ENCODE measurements around the gene GSN. TPM values are rescaled to one million over a fixed set of nuclear protein-coding genes. Genes with fewer than 3 reads are reported as not detected.

The GSN gene
- total and polyA plus RNA-seq, 2 donors (not counting 1 experiment from before 2014, with no cell fraction given), result 38.4 to 45.4 TPM

DNA sequence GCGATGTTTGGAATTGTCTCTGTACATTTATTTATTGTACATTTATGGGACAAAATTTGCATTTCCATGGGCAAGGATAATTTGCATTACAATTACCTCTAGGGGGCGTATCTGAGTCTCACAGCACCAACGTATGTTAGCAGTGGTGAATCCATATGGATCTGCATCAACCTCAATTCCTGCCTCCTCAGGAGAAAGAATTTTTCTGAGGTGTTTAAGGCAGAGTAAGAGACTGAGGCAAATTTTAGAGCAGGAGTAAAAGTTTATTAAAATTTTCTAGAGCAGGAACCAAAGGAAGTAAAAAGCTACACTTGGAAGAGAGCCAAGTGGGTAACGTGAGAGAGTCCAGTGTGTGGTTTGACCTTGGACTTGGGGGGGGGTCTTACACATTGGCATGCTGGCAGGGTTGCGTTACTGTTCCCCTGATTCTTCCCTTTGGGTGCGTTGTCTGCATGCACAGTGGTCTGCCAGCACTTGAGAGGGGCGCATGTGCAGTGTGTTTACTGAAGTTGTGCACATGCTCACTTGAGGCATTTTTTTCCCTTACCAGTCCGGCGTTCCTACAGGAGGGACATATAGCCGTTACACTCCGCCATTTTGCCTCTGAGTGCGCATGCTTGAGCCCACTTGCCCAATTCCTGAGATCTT, 45.3 kb upstream of the GSN start:
- H3K4me1 ChIP-seq (ENCODE audit: control insufficient read depth in 2 of 2, insufficient read depth in 2 of 2, low read length in 2 of 2), result peaks cover 0 to 5% of the 10 kb centered on the region in 2 donors
- Mint-ChIP-seq H3K4me3 (no peak overlapping the region), H3K4me1 (peaks cover 6% of the 10 kb centered on the region), H3K27me3 (no peaks in the 10 kb centered on the region), H3K9me3 (ENCODE audit: insufficient read depth) (no peaks in the 10 kb centered on the region), H3K27ac (no peak overlapping the region)
- 92% methylated on average over 8 of the region's 12 CpGs for WGBS (ENCODE audit: insufficient coverage)
- DNase-seq, result no peak
- POLR2A ChIA-PET, result no interaction called here
- peaks cover 0 to 1% of the 10 kb centered on the region in 2 experiments for H3K36me3 ChIP-seq (replicated peaks in 1 of 2; ENCODE audit: control extremely low read depth in 1 of 2, control insufficient read depth in 1 of 2, extremely low read depth in 1 of 2, insufficient read depth in 2 of 2, low read length in 1 of 2)
- H4K20me1 ChIP-seq (ENCODE audit: control insufficient read depth, insufficient read depth, low read length, poor library complexity, severe bottlenecking), result no peaks in the 10 kb centered on the region
- no peak for ATAC-seq (ENCODE audit: low read depth)
- no peak overlapping the region for H3K9ac ChIP-seq (ENCODE audit: low read length)
- no peaks in the 10 kb centered on the region for H3K27me3 ChIP-seq (replicated peaks in 1 of 4; ENCODE audit: control extremely low read depth in 1 of 4, control insufficient read depth in 3 of 4, insufficient read depth in 4 of 4, low read length in 3 of 4)
- TF ChIP-seq EZH2 (IDR thresholded peaks at IDR 0.05; ENCODE audit: borderline replicate concordance, insufficient read depth, low read depth, low read length, poor library complexity, severe bottlenecking), result no peak
- TF ChIP-seq, protein P1, sequence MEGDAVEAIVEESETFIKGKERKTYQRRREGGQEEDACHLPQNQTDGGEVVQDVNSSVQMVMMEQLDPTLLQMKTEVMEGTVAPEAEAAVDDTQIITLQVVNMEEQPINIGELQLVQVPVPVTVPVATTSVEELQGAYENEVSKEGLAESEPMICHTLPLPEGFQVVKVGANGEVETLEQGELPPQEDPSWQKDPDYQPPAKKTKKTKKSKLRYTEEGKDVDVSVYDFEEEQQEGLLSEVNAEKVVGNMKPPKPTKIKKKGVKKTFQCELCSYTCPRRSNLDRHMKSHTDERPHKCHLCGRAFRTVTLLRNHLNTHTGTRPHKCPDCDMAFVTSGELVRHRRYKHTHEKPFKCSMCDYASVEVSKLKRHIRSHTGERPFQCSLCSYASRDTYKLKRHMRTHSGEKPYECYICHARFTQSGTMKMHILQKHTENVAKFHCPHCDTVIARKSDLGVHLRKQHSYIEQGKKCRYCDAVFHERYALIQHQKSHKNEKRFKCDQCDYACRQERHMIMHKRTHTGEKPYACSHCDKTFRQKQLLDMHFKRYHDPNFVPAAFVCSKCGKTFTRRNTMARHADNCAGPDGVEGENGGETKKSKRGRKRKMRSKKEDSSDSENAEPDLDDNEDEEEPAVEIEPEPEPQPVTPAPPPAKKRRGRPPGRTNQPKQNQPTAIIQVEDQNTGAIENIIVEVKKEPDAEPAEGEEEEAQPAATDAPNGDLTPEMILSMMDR (IDR thresholded peaks at IDR 0.05), result peak; percentile 52
- no peak overlapping the region for H3K4me2 ChIP-seq (replicated peaks; ENCODE audit: low read depth, low read length, poor library complexity, severe bottlenecking)
- H3K9me3 ChIP-seq (ENCODE audit: control extremely low read depth in 1 of 3, control insufficient read depth in 2 of 3, insufficient read depth in 1 of 3, low read length in 2 of 3), result no peaks in the 10 kb centered on the region
- no peak overlapping the region for H3K4me3 ChIP-seq (ENCODE audit: control extremely low read depth in 1 of 5, extremely low read depth in 1 of 5, insufficient read depth in 1 of 5, low read depth in 2 of 5, low read length in 4 of 5)
- no peak overlapping the region for H3K27ac ChIP-seq (ENCODE audit: low read length in 2 of 2)
- intact Hi-C loops (cut with micrococcal nuclease), result no loop called here
- H3K79me2 ChIP-seq (ENCODE audit: control insufficient read depth, insufficient read depth, low read length), result peaks cover 4% of the 10 kb centered on the region
- H2AFZ ChIP-seq (ENCODE audit: insufficient read depth, low read depth, low read length, poor library complexity, severe bottlenecking), result no peak overlapping the region
- CTCF ChIA-PET, result interaction anchor here (2.9 kb wide), 1 partner anchor 10 kb away, joined by 15 read pairs; no protein-coding TSS in a partner anchor

GRCh38 chr9:121225240-121225639, 42.7 kb upstream of the GSN start:
- Mint-ChIP-seq H3K4me1 (peaks cover 3% of the 10 kb centered on the region), H3K27ac (no peak overlapping the region), H3K9me3 (ENCODE audit: insufficient read depth) (no peaks in the 10 kb centered on the region), H3K4me3 (no peak overlapping the region), H3K27me3 (no peaks in the 10 kb centered on the region)
- no peak overlapping the region for H3K4me2 ChIP-seq (replicated peaks; ENCODE audit: low read depth, low read length, poor library complexity, severe bottlenecking)
- WGBS (ENCODE audit: insufficient coverage), result 100% methylated on average over 2 of the region's 5 CpGs
- ATAC-seq (ENCODE audit: low read depth) (no peak), DNase-seq (no peak)
- peaks cover 0 to 1% of the 10 kb centered on the region in 2 experiments for H3K36me3 ChIP-seq (replicated peaks in 1 of 2; ENCODE audit: control extremely low read depth in 1 of 2, control insufficient read depth in 1 of 2, extremely low read depth in 1 of 2, insufficient read depth in 2 of 2, low read length in 1 of 2)
- no peaks in the 10 kb centered on the region for H3K9me3 ChIP-seq (ENCODE audit: control extremely low read depth in 1 of 3, control insufficient read depth in 2 of 3, insufficient read depth in 1 of 3, low read length in 2 of 3)
- H4K20me1 ChIP-seq (ENCODE audit: control insufficient read depth, insufficient read depth, low read length, poor library complexity, severe bottlenecking), result no peaks in the 10 kb centered on the region
- ChIA-PET POLR2A (no interaction called here), CTCF (interaction anchor here (0.5 to 2.9 kb wide), 3 partner anchors 13 to 156 kb away, joined by 3 to 15 read pairs (median 6); no protein-coding TSS in a partner anchor)
- no peak overlapping the region for H3K27ac ChIP-seq (ENCODE audit: low read length in 2 of 2)
- H2AFZ ChIP-seq (ENCODE audit: insufficient read depth, low read depth, low read length, poor library complexity, severe bottlenecking), result no peak overlapping the region
- peaks cover 0 to 5% of the 10 kb centered on the region in 2 donors for H3K4me1 ChIP-seq (ENCODE audit: control insufficient read depth in 2 of 2, insufficient read depth in 2 of 2, low read length in 2 of 2)
- no peak overlapping the region for H3K9ac ChIP-seq (ENCODE audit: low read length)
- intact Hi-C loops (cut with micrococcal nuclease), result no loop called here
- H3K79me2 ChIP-seq (ENCODE audit: control insufficient read depth, insufficient read depth, low read length), result peaks cover 4% of the 10 kb centered on the region
- TF ChIP-seq, protein P1 (IDR thresholded peaks at IDR 0.05), result no peak
- no peak for TF ChIP-seq EZH2 (IDR thresholded peaks at IDR 0.05; ENCODE audit: borderline replicate concordance, insufficient read depth, low read depth, low read length, poor library complexity, severe bottlenecking)
- H3K4me3 ChIP-seq (ENCODE audit: control extremely low read depth in 1 of 5, extremely low read depth in 1 of 5, insufficient read depth in 1 of 5, low read depth in 2 of 5, low read length in 4 of 5), result no peak overlapping the region
- H3K27me3 ChIP-seq (replicated peaks in 1 of 4; ENCODE audit: control extremely low read depth in 1 of 4, control insufficient read depth in 3 of 4, insufficient read depth in 4 of 4, low read length in 3 of 4), result no peaks in the 10 kb centered on the region
